HEK293 (cell line): Measurements from ENCODE around the gene ZNF710.

Experiments
- CTCF ChIA-PET: fragments of 350-600 bp; formaldehyde crosslinking; extraction: SDS; loops from one replicate; lab custom pipeline; 2021; ENCODE audit warnings: antibody characterized with exemption; lab: Yijun Ruan, JAX
- POLR2A ChIA-PET: fragments of 300-600 bp; formaldehyde crosslinking; extraction: SDS; loops from one replicate; lab custom pipeline; 2020; ENCODE audit warnings: antibody characterized with exemption, inconsistent platforms; lab: Yijun Ruan, JAX
- H3K27ac ChIP-seq: fragments of 200-500 bp; sonication (Bioruptor generic); 2 replicates; pipeline ENCODE4 v1.5.1; 2014; ENCODE audit warnings: low read depth, low read length, control low read depth, inconsistent platforms; ENCODE audit errors: extremely low read depth
- H3K36me3 ChIP-seq, 2 experiments: fragments of 200-500 bp in 1 of 2; sonication (Bioruptor generic) in 1 of 2; 1 replicate in 1 of 2; 2 replicates in 1 of 2; pipeline ENCODE4 v1.5.1; 2014 to 2017; ENCODE audit warnings: inconsistent platforms in 2 of 2, low read length in 2 of 2; ENCODE audit not compliant: control insufficient read depth in 2 of 2, insufficient read depth in 1 of 2
- H3K4me1 ChIP-seq: fragments of 200-500 bp; sonication (Bioruptor generic); 2 replicates; pipeline ENCODE4 v1.5.1; 2014; ENCODE audit warnings: mild to moderate bottlenecking, low read length, inconsistent platforms; ENCODE audit not compliant: control insufficient read depth, insufficient read depth
- H3K4me3 ChIP-seq: 2 replicates; pipeline ENCODE4 v1.5.1; 2011; ENCODE audit warnings: low read depth, mild to moderate bottlenecking, control low read depth, low read length, moderate library complexity
- H3K9me3 ChIP-seq: fragments of 200-500 bp; sonication (Bioruptor generic); 2 replicates; pipeline ENCODE4 v1.5.1; 2014; ENCODE audit warnings: low read depth, low read length, inconsistent platforms; ENCODE audit not compliant: control insufficient read depth, insufficient read depth
- EGR2 ChIP-seq: fragments of 450-650 bp; formaldehyde crosslinking; IDR thresholded peaks from 2 replicates; pipeline ENCODE4 v1.5.1; 2016; ENCODE audit warnings: low read depth, missing biosample characterization, missing genetic modification characterization
- ELK4 ChIP-seq: IDR thresholded peaks from 2 replicates; pipeline ENCODE4 v1.6.1; 2011; ENCODE audit warnings: mild to moderate bottlenecking, low read depth, low read length, borderline replicate concordance
- GLIS2 ChIP-seq: fragments of 450-650 bp; formaldehyde crosslinking; IDR thresholded peaks from 2 replicates; pipeline ENCODE4 v1.5.1; 2016; ENCODE audit warnings: missing biosample characterization, missing genetic modification characterization
- KLF16 ChIP-seq: fragments of 450-650 bp; formaldehyde crosslinking; IDR thresholded peaks from 2 replicates; pipeline ENCODE4 v1.5.1; 2017; ENCODE audit warnings: missing biosample characterization, missing genetic modification characterization
- KLF9 ChIP-seq: fragments of 450-650 bp; formaldehyde crosslinking; IDR thresholded peaks from 2 replicates; pipeline ENCODE4 v1.5.1; 2016; ENCODE audit warnings: missing biosample characterization, missing genetic modification characterization, low read depth
- PRDM1 ChIP-seq: fragments of 450-650 bp; formaldehyde crosslinking; IDR thresholded peaks from 2 replicates; pipeline ENCODE4; 2016; ENCODE audit warnings: missing biosample characterization, missing genetic modification characterization
- RBAK ChIP-seq: fragments of 450-650 bp; formaldehyde crosslinking; IDR thresholded peaks from 2 replicates; pipeline ENCODE4 v1.5.1; 2016; ENCODE audit warnings: missing biosample characterization, missing genetic modification characterization
- SCRT2 ChIP-seq: fragments of 450-650 bp; formaldehyde crosslinking; IDR thresholded peaks from 2 replicates; pipeline ENCODE4 v1.5.1; 2016; ENCODE audit warnings: missing biosample characterization, missing genetic modification characterization
- SP3 ChIP-seq: fragments of 450-650 bp; formaldehyde crosslinking; IDR thresholded peaks from 2 replicates; pipeline ENCODE4 v1.5.1; 2016; ENCODE audit warnings: missing biosample characterization, missing genetic modification characterization
- TCF7L2 ChIP-seq: IDR thresholded peaks from 2 replicates; pipeline ENCODE4 v1.6.1; 2011; ENCODE audit warnings: low read depth, mild to moderate bottlenecking, inconsistent platforms, low read length, moderate library complexity, borderline replicate concordance
- TRIM28 ChIP-seq: IDR thresholded peaks from 2 replicates; pipeline ENCODE4 v1.6.1; 2011; ENCODE audit warnings: low read length, control low read depth, borderline replicate concordance
- WT1 ChIP-seq: fragments of 450-650 bp; formaldehyde crosslinking; IDR thresholded peaks from 2 replicates; pipeline ENCODE4 v1.5.1; 2016; ENCODE audit warnings: missing biosample characterization, missing genetic modification characterization
- YY2 ChIP-seq: fragments of 450-650 bp; formaldehyde crosslinking; IDR thresholded peaks from 2 replicates; pipeline ENCODE4 v1.5.1; 2016; ENCODE audit warnings: missing biosample characterization, missing genetic modification characterization
- ZBTB17 ChIP-seq: fragments of 450-650 bp; formaldehyde crosslinking; IDR thresholded peaks from 2 replicates; pipeline ENCODE4 v1.5.1; 2016; ENCODE audit warnings: missing biosample characterization, missing genetic modification characterization
- ZBTB26 ChIP-seq: fragments of 450-650 bp; formaldehyde crosslinking; optimal IDR thresholded peaks from 2 replicates; pipeline ENCODE3; 2016; ENCODE audit warnings: missing biosample characterization, mild to moderate bottlenecking, missing genetic modification characterization
- ZBTB44 ChIP-seq: fragments of 450-650 bp; IDR thresholded peaks from 2 replicates; pipeline ENCODE4 v1.5.1; 2018; ENCODE audit warnings: missing biosample characterization, mild to moderate bottlenecking, missing genetic modification characterization
- ZBTB8A ChIP-seq: fragments of 450-650 bp; formaldehyde crosslinking; IDR thresholded peaks from 2 replicates; pipeline ENCODE4 v1.5.1; 2016; ENCODE audit warnings: missing biosample characterization, missing genetic modification characterization
- ZEB2 ChIP-seq: fragments of 450-650 bp; formaldehyde crosslinking; IDR thresholded peaks from 2 replicates; pipeline ENCODE4 v1.5.1; 2016; ENCODE audit warnings: missing biosample characterization, missing genetic modification characterization
- ZFHX2 ChIP-seq: fragments of 450-650 bp; formaldehyde crosslinking; conservative IDR thresholded peaks from 2 replicates; pipeline ENCODE4 v1.5.1; 2016; ENCODE audit warnings: missing biosample characterization, missing genetic modification characterization
- ZIC2 ChIP-seq: fragments of 450-650 bp; formaldehyde crosslinking; IDR thresholded peaks from 2 replicates; pipeline ENCODE4 v1.5.1; 2016; ENCODE audit warnings: missing biosample characterization, missing genetic modification characterization
- ZNF10 ChIP-seq: fragments of 450-650 bp; formaldehyde crosslinking; IDR thresholded peaks from 2 replicates; pipeline ENCODE4 v1.5.1; 2017; ENCODE audit warnings: missing biosample characterization, missing genetic modification characterization
- ZNF16 ChIP-seq: fragments of 450-650 bp; formaldehyde crosslinking; IDR thresholded peaks from 2 replicates; pipeline ENCODE4 v1.5.1; 2016; ENCODE audit warnings: low read depth, missing biosample characterization, missing genetic modification characterization
- ZNF175 ChIP-seq: fragments of 450-650 bp; formaldehyde crosslinking; IDR thresholded peaks from 2 replicates; pipeline ENCODE4 v1.5.1; 2016; ENCODE audit warnings: missing biosample characterization, missing genetic modification characterization
- ZNF239 ChIP-seq: fragments of 450-650 bp; formaldehyde crosslinking; IDR thresholded peaks from 2 replicates; pipeline ENCODE4 v1.5.1; 2016; ENCODE audit warnings: missing biosample characterization, missing genetic modification characterization
- ZNF280C ChIP-seq: fragments of 450-650 bp; formaldehyde crosslinking; IDR thresholded peaks from 2 replicates; pipeline ENCODE4 v1.5.1; 2016; ENCODE audit warnings: missing biosample characterization, missing genetic modification characterization
- ZNF292 ChIP-seq: fragments of 450-650 bp; formaldehyde crosslinking; IDR thresholded peaks from 2 replicates; pipeline ENCODE4 v1.5.1; 2016; ENCODE audit warnings: low read depth, missing biosample characterization, missing genetic modification characterization, borderline replicate concordance
- ZNF341 ChIP-seq: fragments of 450-650 bp; formaldehyde crosslinking; IDR thresholded peaks from 2 replicates; pipeline ENCODE4; 2016; ENCODE audit warnings: low read depth, missing biosample characterization, missing genetic modification characterization
- ZNF366 ChIP-seq: fragments of 450-650 bp; formaldehyde crosslinking; conservative IDR thresholded peaks from 2 replicates; pipeline ENCODE4 v1.5.1; 2016; ENCODE audit warnings: missing biosample characterization, missing genetic modification characterization
- ZNF514 ChIP-seq: fragments of 450-650 bp; formaldehyde crosslinking; IDR thresholded peaks from 2 replicates; pipeline ENCODE4 v1.5.1; 2016; ENCODE audit warnings: missing biosample characterization, missing genetic modification characterization
- ZNF596 ChIP-seq: fragments of 450-650 bp; IDR thresholded peaks from 2 replicates; pipeline ENCODE4 v1.5.0; 2018; ENCODE audit warnings: missing biosample characterization, mild to moderate bottlenecking, missing genetic modification characterization, moderate library complexity
- ZNF626 ChIP-seq: fragments of 450-650 bp; sonication (Bioruptor Pico); formaldehyde crosslinking; IDR thresholded peaks from 2 replicates; pipeline ENCODE4 v1.5.1; 2018; ENCODE audit warnings: missing biosample characterization, missing genetic modification characterization, inconsistent platforms
- ZNF654 ChIP-seq: fragments of 450-650 bp; formaldehyde crosslinking; IDR thresholded peaks from 2 replicates; pipeline ENCODE4 v1.5.1; 2016; ENCODE audit warnings: low read depth, missing biosample characterization, missing genetic modification characterization
- ZSCAN18 ChIP-seq: fragments of 450-650 bp; formaldehyde crosslinking; IDR thresholded peaks from 2 replicates; pipeline ENCODE4 v1.5.1; 2016; ENCODE audit warnings: missing biosample characterization, missing genetic modification characterization

ZNF710 gene

GRCh38 chr15:90001062-90001682 lies at the start of gene ZNF710:
TSS of gene ZNF710 (plus strand) at chr15:90001324. CDS start at chr15:90067138, 65,814 bp downstream.
- CTCF ChIA-PET, result no interaction called here
- Histone ChIP-seq H3K27ac (peak within 1 kb of the TSS; percentile 67; the same call in 1 of the 2 replicates), H3K4me1 (peaks cover 14% of the 10 kb centered on the region), H3K4me3 (peak within 1 kb of the TSS; percentile 64), H3K9me3 (no peaks in the 10 kb centered on the region), H3K36me3 (no peaks in the 10 kb centered on the region)
- POLR2A ChIA-PET, result interaction anchor here (1.4 kb wide), 1 partner anchor 89 kb away, joined by 3 read pairs; no protein-coding TSS in a partner anchor
- TF ChIP-seq PRDM1 (tag by site-specific recombination) (peak; percentile 98), ZBTB8A (tag by site-specific recombination) (peak; percentile 88), ZNF341 (peak; percentile 66), TCF7L2 (no peak), KLF9 (tag by site-specific recombination) (no peak), TRIM28 (no peak), RBAK (tag by site-specific recombination) (no peak), ZNF239 (tag by site-specific recombination) (no peak), EGR2 (no peak), ZSCAN18 (tag by site-specific recombination) (no peak), ZNF10 (tag by site-specific recombination) (no peak), ZNF175 (no peak), SP3 (0 out of 2 replicates have a peak, but pooled peaks have one; percentile 22), ZNF626 (tag by site-specific recombination) (no peak), ZNF280C (tag by site-specific recombination) (no peak), ZBTB44 (tag by site-specific recombination) (no peak), ZIC2 (tag by site-specific recombination) (no peak), ZBTB26 (peak; percentile 17), GLIS2 (peak; percentile 13; the same call in 1 of the 2 replicates), KLF16 (tag by site-specific recombination) (no peak), SCRT2 (tag by site-specific recombination) (no peak), ZNF654 (tag by site-specific recombination) (no peak), ZFHX2 (tag by site-specific recombination) (0 out of 2 replicates have a peak, but pooled peaks have one; percentile 6), ZEB2 (no peak), ZNF292 (tag by site-specific recombination) (no peak), ELK4 (no peak), ZNF596 (tag by site-specific recombination) (peak; percentile 97), ZNF514 (tag by site-specific recombination) (no peak), ZBTB17 (tag by site-specific recombination) (peak; percentile 21; the same call in 1 of the 2 replicates), YY2 (tag by site-specific recombination) (no peak), WT1 (tag by site-specific recombination) (peak; percentile 25; the same call in 1 of the 2 replicates), ZNF366 (tag by site-specific recombination) (peak; percentile 95), ZNF16 (tag by site-specific recombination) (no peak)
